HFFc6 (cell line): Measurements from ENCODE around the gene PCAT7. TPM values are rescaled to one million over a fixed set of nuclear protein-coding genes. Genes with fewer than 3 reads are reported as not detected.
"Not testable (repeated sequence)": the region's sequence is repeated elsewhere in the genome, so short reads cannot be mapped to it uniquely, and the experiment has no call there.

Experiments used
- DNase-seq: peaks from one replicate; pipeline ENCODE4 v3.0.0-alpha.2; 2018
- H3K27ac Mint-ChIP-seq: 2 replicates; pipeline ENCODE4 v1.8.0; 2020; ENCODE audit warnings: mild to moderate bottlenecking, mixed read lengths
- H3K27me3 Mint-ChIP-seq: 2 replicates; pipeline ENCODE4 v1.8.0; 2021; ENCODE audit warnings: mild to moderate bottlenecking, moderate library complexity, mixed read lengths; ENCODE audit not compliant: insufficient read depth
- H3K36me3 Mint-ChIP-seq: 2 replicates; pipeline ENCODE4 v1.8.0; 2021; ENCODE audit warnings: low read depth, mixed read lengths
- H3K4me1 Mint-ChIP-seq: 2 replicates; pipeline ENCODE4 v1.8.0; 2020; ENCODE audit warnings: low read depth, mixed read lengths
- H3K4me3 Mint-ChIP-seq: 2 replicates; pipeline ENCODE4 v1.8.0; 2020; ENCODE audit warnings: mild to moderate bottlenecking, moderate library complexity, mixed read lengths
- H3K9me3 Mint-ChIP-seq: 2 replicates; pipeline ENCODE4 v1.8.0; 2020; ENCODE audit warnings: mild to moderate bottlenecking, mixed read lengths
- total RNA-seq, 6 experiments: library from RNA; stranded (reverse); fragmentation: NEBNext Ultra II Directional; extraction: Animal tissue kit (Norgen Biotek cat#: 25700); gene quantifications; 2 replicates in 1 of 6; 3 replicates in 5 of 6; pipeline ENCODE4 v1.2.3, GENCODE V29; 2021
- TF ChIP-seq, protein P1 (sequence below): fragments of 200-600 bp; sonication (generic); IDR thresholded peaks from 2 replicates; pipeline ENCODE4 v1.5.0; 2021; ENCODE audit warnings: antibody characterized with exemption, mild to moderate bottlenecking

The PCAT7 gene
- total RNA-seq, 6 experiments from 2014 or later, result not detected

DNA sequence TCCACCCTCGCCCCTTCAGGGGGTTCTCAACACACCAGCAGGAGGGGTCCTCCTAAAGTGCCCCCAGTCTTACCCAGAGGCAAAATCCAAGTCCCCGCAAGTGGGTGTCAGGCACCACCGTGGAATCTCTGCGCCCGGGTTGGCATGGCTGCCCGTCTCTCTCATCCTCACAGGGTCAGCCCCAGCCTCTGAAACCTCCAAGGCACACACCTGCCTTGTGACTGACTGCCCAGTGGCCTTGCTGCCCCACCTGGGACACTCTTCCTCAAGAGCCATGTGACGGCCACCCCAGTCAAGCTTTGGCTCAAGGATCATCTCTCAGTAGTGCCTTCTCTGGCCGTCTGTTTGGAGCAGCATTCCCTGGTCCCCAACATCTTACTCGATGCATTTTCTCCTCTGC is 33.8 kb downstream of the PCAT7 start:
- Mint-ChIP-seq H3K9me3 (no peaks in the 10 kb centered on the region), H3K36me3 (no peaks in the 10 kb centered on the region), H3K4me1 (peaks cover 13% of the 10 kb centered on the region), H3K27me3 (peaks cover 30% of the 10 kb centered on the region), H3K4me3 (no peak overlapping the region), H3K27ac (no peak overlapping the region)
- DNase-seq, result no peak
- TF ChIP-seq, protein P1, sequence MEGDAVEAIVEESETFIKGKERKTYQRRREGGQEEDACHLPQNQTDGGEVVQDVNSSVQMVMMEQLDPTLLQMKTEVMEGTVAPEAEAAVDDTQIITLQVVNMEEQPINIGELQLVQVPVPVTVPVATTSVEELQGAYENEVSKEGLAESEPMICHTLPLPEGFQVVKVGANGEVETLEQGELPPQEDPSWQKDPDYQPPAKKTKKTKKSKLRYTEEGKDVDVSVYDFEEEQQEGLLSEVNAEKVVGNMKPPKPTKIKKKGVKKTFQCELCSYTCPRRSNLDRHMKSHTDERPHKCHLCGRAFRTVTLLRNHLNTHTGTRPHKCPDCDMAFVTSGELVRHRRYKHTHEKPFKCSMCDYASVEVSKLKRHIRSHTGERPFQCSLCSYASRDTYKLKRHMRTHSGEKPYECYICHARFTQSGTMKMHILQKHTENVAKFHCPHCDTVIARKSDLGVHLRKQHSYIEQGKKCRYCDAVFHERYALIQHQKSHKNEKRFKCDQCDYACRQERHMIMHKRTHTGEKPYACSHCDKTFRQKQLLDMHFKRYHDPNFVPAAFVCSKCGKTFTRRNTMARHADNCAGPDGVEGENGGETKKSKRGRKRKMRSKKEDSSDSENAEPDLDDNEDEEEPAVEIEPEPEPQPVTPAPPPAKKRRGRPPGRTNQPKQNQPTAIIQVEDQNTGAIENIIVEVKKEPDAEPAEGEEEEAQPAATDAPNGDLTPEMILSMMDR, result no peak

DNA sequence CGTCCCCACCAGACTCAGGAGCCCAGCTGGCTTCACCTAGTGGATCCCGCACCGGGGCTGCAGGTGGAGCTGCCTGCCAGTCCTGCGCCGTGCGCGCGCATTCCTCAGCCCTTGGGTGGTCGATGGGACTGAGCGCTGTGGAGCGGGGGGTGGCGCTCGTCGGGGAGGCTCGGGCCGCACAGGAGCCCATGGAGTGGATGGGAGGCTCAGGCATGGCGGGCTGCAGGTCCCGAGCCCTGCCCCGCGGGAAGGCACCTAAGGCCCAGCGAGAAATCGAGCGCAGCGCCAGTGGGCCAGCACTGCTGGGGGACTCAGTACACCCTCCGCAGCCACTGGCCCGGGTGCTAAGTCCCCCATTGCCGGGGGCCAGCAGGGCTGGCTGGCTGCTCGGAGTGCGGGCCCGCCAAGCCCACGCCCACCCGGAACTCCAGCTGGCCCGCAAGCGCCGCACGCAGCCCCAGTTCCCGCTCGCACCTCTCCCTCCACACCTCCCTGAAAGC is 36.2 kb downstream of the PCAT7 start:
- H3K9me3 Mint-ChIP-seq, H3K4me3 Mint-ChIP-seq, H3K36me3 Mint-ChIP-seq: not testable (repeated sequence)

DNA sequence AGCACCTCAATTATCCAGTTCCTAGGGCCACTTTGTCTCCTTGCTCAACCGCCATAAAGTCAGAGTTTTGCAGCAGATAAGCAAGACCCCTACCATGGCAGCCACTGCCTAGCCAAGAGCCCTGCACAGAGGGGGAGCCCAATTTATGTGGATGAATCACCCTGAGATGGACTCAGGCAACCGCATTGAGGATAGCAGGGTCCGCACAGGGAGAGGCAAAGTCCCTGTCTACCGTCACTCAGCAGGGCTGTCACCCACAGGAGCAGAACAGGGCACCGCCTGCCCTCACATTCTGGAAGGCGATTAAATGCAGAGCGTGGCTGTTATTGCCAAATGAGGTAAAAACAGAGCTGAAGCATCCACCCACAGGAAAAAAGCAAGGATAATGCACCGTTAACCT is 37.0 kb downstream of the PCAT7 start:
- Mint-ChIP-seq H3K4me3 (no peak overlapping the region), H3K36me3 (no peaks in the 10 kb centered on the region), H3K27ac (no peak overlapping the region), H3K4me1 (peaks cover 7% of the 10 kb centered on the region), H3K9me3 (no peaks in the 10 kb centered on the region), H3K27me3 (peaks cover 34% of the 10 kb centered on the region)
- no peak for DNase-seq
- TF ChIP-seq, protein P1, result no peak

More for the DNA sequence above, 36.2 kb downstream of the PCAT7 start:
- DNase-seq, H3K27ac Mint-ChIP-seq: not testable (repeated sequence)
- Mint-ChIP-seq H3K27me3 (peaks cover 34% of the 10 kb centered on the region), H3K4me1 (peaks cover 13% of the 10 kb centered on the region)

DNA sequence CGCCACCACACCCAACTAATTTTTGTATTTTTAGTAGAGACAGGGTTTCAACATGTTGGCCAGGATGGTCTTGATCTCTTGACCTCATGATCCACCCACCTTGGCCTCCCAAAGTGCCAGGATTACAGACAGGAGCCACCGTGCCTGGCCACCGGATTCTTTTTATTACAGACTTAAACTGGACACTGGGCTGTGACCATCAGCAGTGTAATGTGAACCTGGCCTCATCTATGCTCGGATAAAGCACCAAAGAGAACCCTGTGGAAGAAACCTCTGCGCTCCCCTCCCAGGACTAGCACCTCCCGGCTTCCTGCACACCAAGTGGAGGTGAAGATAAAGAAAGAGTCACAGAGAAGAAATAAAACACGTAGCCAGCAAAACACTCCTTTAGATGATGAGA is 37.8 kb downstream of the PCAT7 start:
- H3K36me3 Mint-ChIP-seq, H3K27ac Mint-ChIP-seq, DNase-seq, H3K4me3 Mint-ChIP-seq, H3K9me3 Mint-ChIP-seq, H3K4me1 Mint-ChIP-seq: not testable (repeated sequence)
- peaks cover 38% of the 10 kb centered on the region for H3K27me3 Mint-ChIP-seq

DNA sequence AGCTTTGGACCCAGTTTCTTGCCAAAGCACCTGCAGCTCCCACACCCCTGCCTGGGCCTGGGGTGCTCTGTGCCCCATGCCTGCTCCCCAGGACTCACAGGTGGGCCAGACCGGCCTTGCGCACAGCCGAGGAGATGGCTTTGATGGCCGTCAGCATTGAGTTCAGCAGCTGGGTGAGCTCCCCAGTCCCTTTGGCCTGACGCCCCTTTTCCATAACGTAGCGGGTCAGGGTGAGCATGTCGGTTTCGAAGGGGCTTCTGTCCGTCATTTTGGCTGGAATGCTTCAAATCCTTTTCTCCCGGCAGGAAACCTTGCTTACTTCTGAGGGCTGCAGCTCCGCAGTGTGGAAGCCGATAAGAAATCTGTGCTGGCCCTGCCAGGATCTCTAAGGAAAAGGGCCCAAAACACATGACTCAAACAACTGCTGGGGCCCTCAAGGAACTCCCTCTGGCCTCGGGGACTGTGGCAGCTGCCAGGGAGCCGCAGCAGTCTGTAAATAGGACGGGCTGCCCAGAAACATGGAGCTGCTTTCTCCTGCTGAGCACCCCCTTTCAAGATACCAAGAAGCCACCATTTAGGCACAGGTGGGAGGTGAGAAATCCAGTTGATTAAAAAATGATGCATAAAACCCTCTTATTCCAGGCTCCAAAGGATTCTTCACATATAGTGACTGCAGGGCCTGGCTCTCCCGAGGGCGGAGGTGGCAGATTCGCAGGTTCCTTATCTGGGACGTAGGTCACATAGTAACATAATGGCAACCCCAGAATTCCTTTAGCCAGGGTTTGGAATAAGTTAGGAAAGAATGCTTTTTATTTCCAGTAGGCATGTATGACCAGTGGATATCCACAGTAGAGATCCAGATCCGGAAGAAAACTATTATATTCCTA is 38.8 kb downstream of the PCAT7 start, which contains the start of gene FBP2:
Gene FBP2, minus strand, starts transcription at position 366 of the 887 bp plus-strand sequence. Its CDS starts 98 bp downstream, at position 268.
- TF ChIP-seq, protein P1, result no peak
- Mint-ChIP-seq H3K9me3 (no peaks in the 10 kb centered on the region), H3K36me3 (no peaks in the 10 kb centered on the region), H3K4me1 (no peaks in the 10 kb centered on the region), H3K27me3 (peaks cover 37% of the 10 kb centered on the region), H3K4me3 (no peak within 1 kb of the TSS), H3K27ac (no peak within 1 kb of the TSS)
- DNase-seq, result no peak

DNA sequence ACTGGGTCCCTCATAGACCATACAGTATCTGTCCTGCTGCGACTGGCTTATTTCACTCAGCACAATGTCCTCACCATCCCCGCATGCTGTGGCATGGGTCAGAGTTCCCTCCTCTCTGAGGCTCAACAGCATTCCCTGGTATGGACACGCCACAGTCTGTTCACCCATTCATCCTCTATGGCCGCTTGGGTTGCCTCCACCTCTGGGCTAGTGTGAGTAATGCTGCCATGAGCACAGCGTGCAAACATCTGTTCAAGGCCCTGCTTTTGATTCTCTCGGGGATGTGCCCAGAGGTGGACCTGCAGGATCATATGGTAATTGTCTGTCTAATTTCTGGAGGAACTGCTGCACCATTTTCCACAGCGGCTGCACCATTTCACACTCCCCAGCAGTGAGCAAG is 44.2 kb downstream of the PCAT7 start:
- Mint-ChIP-seq H3K9me3 (no peaks in the 10 kb centered on the region), H3K4me1 (peaks cover 6% of the 10 kb centered on the region), H3K4me3 (no peak overlapping the region), H3K27me3 (peaks cover 29% of the 10 kb centered on the region), H3K36me3 (no peaks in the 10 kb centered on the region), H3K27ac (no peak overlapping the region)
- TF ChIP-seq, protein P1, result no peak
- no peak for DNase-seq
